GM23338 (cell line): ENCODE results near the gene COG1. TPM values are rescaled to one million over a fixed set of nuclear protein-coding genes. Genes with fewer than 3 reads are reported as not detected.
A peak's percentile ranks its signal among the peaks of the same experiment; 100 is the strongest.

ENCODE experiments used
- ATAC-seq: fragments of 200-7000 bp; cut with Tn5 transposase; 3 replicates; pipeline ENCODE4 v1.9.1; 2020
- DNase-seq: peaks from one replicate; pipeline ENCODE4 v3.0.0-alpha.2; 2015; ENCODE audit warnings: low spot score
- H2AFZ ChIP-seq: fragments of 200-600 bp; sonication (generic); 2 replicates; pipeline ENCODE4 v1.8.0; 2016; ENCODE audit warnings: antibody characterized with exemption, mild to moderate bottlenecking, moderate library complexity
- H3F3A ChIP-seq: fragments of 200-600 bp; sonication (generic); replicated peaks from 2 replicates; pipeline ENCODE4 v1.8.0; 2017; ENCODE audit warnings: antibody characterized with exemption, mixed run types, low read depth
- H3K27ac ChIP-seq: fragments of 200-600 bp; sonication (generic); 2 replicates; pipeline ENCODE4 v1.6.1; 2016; ENCODE audit warnings: low read depth
- H3K27me3 ChIP-seq: fragments of 200-600 bp; sonication (generic); 2 replicates; pipeline ENCODE4 v1.8.0; 2016; ENCODE audit warnings: mild to moderate bottlenecking, mixed run types, moderate library complexity; ENCODE audit not compliant: insufficient read depth
- H3K36me3 ChIP-seq: fragments of 200-600 bp; sonication (generic); 2 replicates; pipeline ENCODE4 v1.8.0; 2016; ENCODE audit warnings: mild to moderate bottlenecking; ENCODE audit not compliant: insufficient read depth
- H3K4me1 ChIP-seq: fragments of 200-600 bp; sonication (generic); 2 replicates; pipeline ENCODE4 v1.8.0; 2016; ENCODE audit warnings: mild to moderate bottlenecking, moderate library complexity; ENCODE audit not compliant: insufficient read depth
- H3K4me2 ChIP-seq: fragments of 200-600 bp; sonication (generic); 2 replicates; pipeline ENCODE4 v1.7.1; 2017; ENCODE audit warnings: mixed run types
- H3K4me3 ChIP-seq: fragments of 200-600 bp; sonication (generic); 2 replicates; pipeline ENCODE4 v1.6.1; 2016; ENCODE audit warnings: mixed run types
- H3K79me2 ChIP-seq: fragments of 200-600 bp; sonication (generic); replicated peaks from 2 replicates; pipeline ENCODE4 v1.8.0; 2017; ENCODE audit warnings: mild to moderate bottlenecking; ENCODE audit not compliant: insufficient read depth
- H3K9me2 ChIP-seq: fragments of 200-600 bp; sonication (generic); 2 replicates; pipeline ENCODE4 v1.8.0; 2017; ENCODE audit not compliant: insufficient read depth
- H4K20me1 ChIP-seq: fragments of 200-600 bp; sonication (generic); replicated peaks from 2 replicates; pipeline ENCODE4 v1.8.0; 2017; ENCODE audit warnings: mild to moderate bottlenecking; ENCODE audit not compliant: insufficient read depth
- H3K27ac Mint-ChIP-seq: 2 replicates; pipeline ENCODE4 v1.8.0; 2020; ENCODE audit warnings: inconsistent platforms, mild to moderate bottlenecking, moderate library complexity, mixed read lengths
- H3K27me3 Mint-ChIP-seq: 3 replicates; pipeline ENCODE4 v1.8.0; 2022; ENCODE audit warnings: low read depth, mild to moderate bottlenecking, moderate library complexity, mixed read lengths, inconsistent platforms; ENCODE audit not compliant: insufficient read depth, poor library complexity
- H3K36me3 Mint-ChIP-seq: 3 replicates; pipeline ENCODE4 v1.8.0; 2021; ENCODE audit warnings: low read depth, mild to moderate bottlenecking, inconsistent platforms, moderate library complexity, mixed read lengths
- H3K4me1 Mint-ChIP-seq: 3 replicates; pipeline ENCODE4 v1.8.0; 2020; ENCODE audit warnings: mild to moderate bottlenecking, inconsistent platforms, mixed read lengths
- H3K4me3 Mint-ChIP-seq: 3 replicates; pipeline ENCODE4 v1.8.0; 2021; ENCODE audit warnings: moderate library complexity, mild to moderate bottlenecking, inconsistent platforms, mixed read lengths
- H3K9me3 Mint-ChIP-seq: 3 replicates; pipeline ENCODE4 v1.8.0; 2020; ENCODE audit warnings: moderate library complexity, mild to moderate bottlenecking, inconsistent platforms, mixed read lengths
- CREB1 ChIP-seq: fragments of 250-450 bp; sonication (Bioruptor Pico); IDR thresholded peaks from 2 replicates; pipeline ENCODE4 v1.5.0; 2020; ENCODE audit warnings: low read depth, mild to moderate bottlenecking, moderate library complexity
- EZH2 ChIP-seq: fragments of 200-600 bp; sonication (generic); IDR thresholded peaks from one replicate; pipeline ENCODE4 v1.8.0; 2017; ENCODE audit warnings: antibody characterized with exemption, mild to moderate bottlenecking, low read depth; ENCODE audit not compliant: unreplicated experiment
- EZH2phosphoT487 ChIP-seq: fragments of 200-600 bp; sonication (generic); IDR thresholded peaks from one replicate; pipeline ENCODE4 v1.8.1; 2018; ENCODE audit warnings: antibody characterized with exemption; ENCODE audit not compliant: unreplicated experiment
- JUNB ChIP-seq: IDR thresholded peaks from one replicate; pipeline ENCODE4 v1.6.1; 2016; ENCODE audit warnings: antibody characterized with exemption; ENCODE audit not compliant: unreplicated experiment
- NANOG ChIP-seq: IDR thresholded peaks from 2 replicates; pipeline ENCODE4 v1.6.1; 2016; ENCODE audit warnings: antibody characterized with exemption, borderline replicate concordance
- POLR2AphosphoS5 ChIP-seq: IDR thresholded peaks from 2 replicates; pipeline ENCODE4 v1.6.1; 2016; ENCODE audit warnings: antibody characterized with exemption, low read depth
- STAT1 ChIP-seq: IDR thresholded peaks from one replicate; pipeline ENCODE4 v1.6.1; 2016; ENCODE audit warnings: antibody characterized with exemption; ENCODE audit not compliant: unreplicated experiment
- ZNF114 ChIP-seq: fragments of 250-450 bp; sonication (Bioruptor Pico); IDR thresholded peaks from 2 replicates; pipeline ENCODE4 v1.5.0; 2020; ENCODE audit warnings: mild to moderate bottlenecking, moderate library complexity
- ZNF331 ChIP-seq: fragments of 250-450 bp; sonication (Bioruptor Pico); IDR thresholded peaks from 2 replicates; pipeline ENCODE4 v1.5.0; 2020; ENCODE audit warnings: low read depth, mild to moderate bottlenecking, moderate library complexity
- polyA plus RNA-seq: library from polyadenylated mRNA; unstranded; fragments of >200 nt; fragmentation: Nextera tagmentation; extraction: Ambion mirVana; gene quantifications from 2 replicates; pipeline ENCODE4 v1.2.1, GENCODE V29; 2016
- total RNA-seq: library from RNA; depleted of rRNA; stranded (reverse); fragments of >200 nt; shearing (Covaris generic); gene quantifications from 2 replicates; pipeline ENCODE4 v1.2.3, GENCODE V29; 2014
- TF ChIP-seq, protein P1 (sequence below), 2 experiments: fragments of 200-600 bp in 1 of 2; sonication (generic) in 1 of 2; conservative IDR thresholded peaks; 2 replicates each; pipeline versions ENCODE4 v1.5.1 to v1.6.1; 2016 to 2017; ENCODE audit warnings: antibody characterized with exemption in 2 of 2, low read depth in 2 of 2, mild to moderate bottlenecking in 2 of 2, moderate library complexity in 1 of 2
- TF ChIP-seq, protein P2 (sequence below): fragments of 250-450 bp; sonication (Bioruptor Pico); IDR thresholded peaks from 2 replicates; pipeline ENCODE4 v1.5.0; 2020; ENCODE audit warnings: mild to moderate bottlenecking, moderate library complexity
- TF ChIP-seq, protein P3 (sequence below): IDR thresholded peaks from 2 replicates; pipeline ENCODE4 v1.6.1; 2016; ENCODE audit warnings: antibody characterized with exemption

The COG1 gene
- total and polyA plus RNA-seq, 2 experiments from 2014 or later: 15.0 to 26.1 TPM

DNA sequence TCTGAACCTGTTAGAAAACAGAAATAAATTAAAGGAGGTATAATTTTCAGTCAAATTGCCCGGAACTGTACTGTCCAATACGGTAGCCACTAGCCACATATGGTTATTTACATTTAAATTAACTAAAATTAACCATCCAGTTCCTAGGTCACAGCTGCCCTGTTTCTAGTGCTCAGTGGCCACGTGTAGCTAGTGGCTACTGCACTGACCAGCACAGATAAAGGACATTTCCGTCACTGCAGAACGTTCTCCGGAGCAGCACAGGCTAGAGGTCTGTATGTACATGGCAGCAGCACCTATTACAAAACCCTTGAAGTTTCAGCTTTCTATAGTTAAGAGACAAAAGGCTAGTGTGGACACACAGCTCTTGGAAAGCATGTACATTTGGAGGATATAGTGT is 35.1 kb downstream of the COG1 start:
- ATAC-seq: no peak
- peaks cover 39% of the 10 kb centered on the region for H3K4me1 ChIP-seq

More for the DNA sequence above, 35.1 kb downstream of the COG1 start:
- Histone ChIP-seq H3K4me3 (no peak overlapping the region), H4K20me1 (peaks cover 23% of the 10 kb centered on the region; the same call in 1 of the 2 replicates), H3K9me2 (no peaks in the 10 kb centered on the region), H3K79me2 (peaks cover 91% of the 10 kb centered on the region), H3K27ac (peak overlapping the region; percentile 85), H3K36me3 (no peaks in the 10 kb centered on the region), H2AFZ (no peak overlapping the region), H3F3A (no peaks in the 10 kb centered on the region), H3K4me2 (peak overlapping the region; percentile 42), H3K27me3 (no peaks in the 10 kb centered on the region)
- peaks cover 50% of the 10 kb centered on the region for H3K4me1 Mint-ChIP-seq
- H3K27me3 Mint-ChIP-seq: peaks cover 12% of the 10 kb centered on the region
- H3K36me3 Mint-ChIP-seq: peaks cover 13% of the 10 kb centered on the region; the same call in 2 of the 3 replicates
- H3K9me3 Mint-ChIP-seq: no peaks in the 10 kb centered on the region
- no peak overlapping the region for H3K4me3 Mint-ChIP-seq
- DNase-seq: no peak
- no peak for TF ChIP-seq POLR2AphosphoS5
- no peak for TF ChIP-seq CREB1 (CRISPR knock-in tag)
- no peak for TF ChIP-seq STAT1
- TF ChIP-seq NANOG: no peak
- no peak for TF ChIP-seq EZH2
- TF ChIP-seq, protein P1, sequence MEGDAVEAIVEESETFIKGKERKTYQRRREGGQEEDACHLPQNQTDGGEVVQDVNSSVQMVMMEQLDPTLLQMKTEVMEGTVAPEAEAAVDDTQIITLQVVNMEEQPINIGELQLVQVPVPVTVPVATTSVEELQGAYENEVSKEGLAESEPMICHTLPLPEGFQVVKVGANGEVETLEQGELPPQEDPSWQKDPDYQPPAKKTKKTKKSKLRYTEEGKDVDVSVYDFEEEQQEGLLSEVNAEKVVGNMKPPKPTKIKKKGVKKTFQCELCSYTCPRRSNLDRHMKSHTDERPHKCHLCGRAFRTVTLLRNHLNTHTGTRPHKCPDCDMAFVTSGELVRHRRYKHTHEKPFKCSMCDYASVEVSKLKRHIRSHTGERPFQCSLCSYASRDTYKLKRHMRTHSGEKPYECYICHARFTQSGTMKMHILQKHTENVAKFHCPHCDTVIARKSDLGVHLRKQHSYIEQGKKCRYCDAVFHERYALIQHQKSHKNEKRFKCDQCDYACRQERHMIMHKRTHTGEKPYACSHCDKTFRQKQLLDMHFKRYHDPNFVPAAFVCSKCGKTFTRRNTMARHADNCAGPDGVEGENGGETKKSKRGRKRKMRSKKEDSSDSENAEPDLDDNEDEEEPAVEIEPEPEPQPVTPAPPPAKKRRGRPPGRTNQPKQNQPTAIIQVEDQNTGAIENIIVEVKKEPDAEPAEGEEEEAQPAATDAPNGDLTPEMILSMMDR (conservative IDR thresholded peaks at IDR 0.05; ENCODE audit: low read depth in 2 of 2): no peak
- no peak for TF ChIP-seq EZH2phosphoT487
- TF ChIP-seq, protein P2, sequence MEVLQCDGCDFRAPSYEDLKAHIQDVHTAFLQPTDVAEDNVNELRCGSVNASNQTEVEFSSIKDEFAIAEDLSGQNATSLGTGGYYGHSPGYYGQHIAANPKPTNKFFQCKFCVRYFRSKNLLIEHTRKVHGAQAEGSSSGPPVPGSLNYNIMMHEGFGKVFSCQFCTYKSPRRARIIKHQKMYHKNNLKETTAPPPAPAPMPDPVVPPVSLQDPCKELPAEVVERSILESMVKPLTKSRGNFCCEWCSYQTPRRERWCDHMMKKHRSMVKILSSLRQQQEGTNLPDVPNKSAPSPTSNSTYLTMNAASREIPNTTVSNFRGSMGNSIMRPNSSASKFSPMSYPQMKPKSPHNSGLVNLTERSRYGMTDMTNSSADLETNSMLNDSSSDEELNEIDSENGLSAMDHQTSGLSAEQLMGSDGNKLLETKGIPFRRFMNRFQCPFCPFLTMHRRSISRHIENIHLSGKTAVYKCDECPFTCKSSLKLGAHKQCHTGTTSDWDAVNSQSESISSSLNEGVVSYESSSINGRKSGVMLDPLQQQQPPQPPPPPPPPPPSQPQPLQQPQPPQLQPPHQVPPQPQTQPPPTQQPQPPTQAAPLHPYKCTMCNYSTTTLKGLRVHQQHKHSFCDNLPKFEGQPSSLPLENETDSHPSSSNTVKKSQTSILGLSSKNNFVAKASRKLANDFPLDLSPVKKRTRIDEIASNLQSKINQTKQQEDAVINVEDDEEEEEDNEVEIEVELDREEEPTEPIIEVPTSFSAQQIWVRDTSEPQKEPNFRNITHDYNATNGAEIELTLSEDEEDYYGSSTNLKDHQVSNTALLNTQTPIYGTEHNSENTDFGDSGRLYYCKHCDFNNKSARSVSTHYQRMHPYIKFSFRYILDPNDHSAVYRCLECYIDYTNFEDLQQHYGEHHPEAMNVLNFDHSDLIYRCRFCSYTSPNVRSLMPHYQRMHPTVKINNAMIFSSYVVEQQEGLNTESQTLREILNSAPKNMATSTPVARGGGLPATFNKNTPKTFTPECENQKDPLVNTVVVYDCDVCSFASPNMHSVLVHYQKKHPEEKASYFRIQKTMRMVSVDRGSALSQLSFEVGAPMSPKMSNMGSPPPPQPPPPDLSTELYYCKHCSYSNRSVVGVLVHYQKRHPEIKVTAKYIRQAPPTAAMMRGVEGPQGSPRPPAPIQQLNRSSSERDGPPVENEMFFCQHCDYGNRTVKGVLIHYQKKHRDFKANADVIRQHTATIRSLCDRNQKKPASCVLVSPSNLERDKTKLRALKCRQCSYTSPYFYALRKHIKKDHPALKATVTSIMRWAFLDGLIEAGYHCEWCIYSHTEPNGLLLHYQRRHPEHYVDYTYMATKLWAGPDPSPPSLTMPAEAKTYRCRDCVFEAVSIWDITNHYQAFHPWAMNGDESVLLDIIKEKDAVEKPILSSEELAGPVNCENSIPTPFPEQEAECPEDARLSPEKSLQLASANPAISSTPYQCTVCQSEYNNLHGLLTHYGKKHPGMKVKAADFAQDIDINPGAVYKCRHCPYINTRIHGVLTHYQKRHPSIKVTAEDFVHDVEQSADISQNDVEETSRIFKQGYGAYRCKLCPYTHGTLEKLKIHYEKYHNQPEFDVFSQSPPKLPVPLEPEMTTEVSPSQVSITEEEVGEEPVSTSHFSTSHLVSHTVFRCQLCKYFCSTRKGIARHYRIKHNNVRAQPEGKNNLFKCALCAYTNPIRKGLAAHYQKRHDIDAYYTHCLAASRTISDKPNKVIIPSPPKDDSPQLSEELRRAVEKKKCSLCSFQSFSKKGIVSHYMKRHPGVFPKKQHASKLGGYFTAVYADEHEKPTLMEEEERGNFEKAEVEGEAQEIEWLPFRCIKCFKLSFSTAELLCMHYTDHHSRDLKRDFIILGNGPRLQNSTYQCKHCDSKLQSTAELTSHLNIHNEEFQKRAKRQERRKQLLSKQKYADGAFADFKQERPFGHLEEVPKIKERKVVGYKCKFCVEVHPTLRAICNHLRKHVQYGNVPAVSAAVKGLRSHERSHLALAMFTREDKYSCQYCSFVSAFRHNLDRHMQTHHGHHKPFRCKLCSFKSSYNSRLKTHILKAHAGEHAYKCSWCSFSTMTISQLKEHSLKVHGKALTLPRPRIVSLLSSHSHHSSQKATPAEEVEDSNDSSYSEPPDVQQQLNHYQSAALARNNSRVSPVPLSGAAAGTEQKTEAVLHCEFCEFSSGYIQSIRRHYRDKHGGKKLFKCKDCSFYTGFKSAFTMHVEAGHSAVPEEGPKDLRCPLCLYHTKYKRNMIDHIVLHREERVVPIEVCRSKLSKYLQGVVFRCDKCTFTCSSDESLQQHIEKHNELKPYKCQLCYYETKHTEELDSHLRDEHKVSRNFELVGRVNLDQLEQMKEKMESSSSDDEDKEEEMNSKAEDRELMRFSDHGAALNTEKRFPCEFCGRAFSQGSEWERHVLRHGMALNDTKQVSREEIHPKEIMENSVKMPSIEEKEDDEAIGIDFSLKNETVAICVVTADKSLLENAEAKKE (CRISPR knock-in tag): no peak
- no peak for TF ChIP-seq JUNB
- TF ChIP-seq ZNF331 (CRISPR knock-in tag): no peak
- TF ChIP-seq, protein P3, sequence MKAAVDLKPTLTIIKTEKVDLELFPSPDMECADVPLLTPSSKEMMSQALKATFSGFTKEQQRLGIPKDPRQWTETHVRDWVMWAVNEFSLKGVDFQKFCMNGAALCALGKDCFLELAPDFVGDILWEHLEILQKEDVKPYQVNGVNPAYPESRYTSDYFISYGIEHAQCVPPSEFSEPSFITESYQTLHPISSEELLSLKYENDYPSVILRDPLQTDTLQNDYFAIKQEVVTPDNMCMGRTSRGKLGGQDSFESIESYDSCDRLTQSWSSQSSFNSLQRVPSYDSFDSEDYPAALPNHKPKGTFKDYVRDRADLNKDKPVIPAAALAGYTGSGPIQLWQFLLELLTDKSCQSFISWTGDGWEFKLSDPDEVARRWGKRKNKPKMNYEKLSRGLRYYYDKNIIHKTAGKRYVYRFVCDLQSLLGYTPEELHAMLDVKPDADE: no peak
- no peak for TF ChIP-seq ZNF114 (CRISPR knock-in tag)
- H3K27ac Mint-ChIP-seq: no peak overlapping the region
